Stimulated activated CD8-positive, alpha-beta memory T cell treated with anti-CD3 and anti-CD28 coated beads, Interleukin-2, amount 100 ng/mL, for 48 hours (primary cell): ENCODE measurements around the gene KIF21B.

ENCODE experiments used
- DNase-seq, 2 donors: peaks; one replicate each; pipeline ENCODE4 v3.0.0-alpha.2; 2020; ENCODE audit warnings: low read depth in 2 of 2

KIF21B gene

DNA sequence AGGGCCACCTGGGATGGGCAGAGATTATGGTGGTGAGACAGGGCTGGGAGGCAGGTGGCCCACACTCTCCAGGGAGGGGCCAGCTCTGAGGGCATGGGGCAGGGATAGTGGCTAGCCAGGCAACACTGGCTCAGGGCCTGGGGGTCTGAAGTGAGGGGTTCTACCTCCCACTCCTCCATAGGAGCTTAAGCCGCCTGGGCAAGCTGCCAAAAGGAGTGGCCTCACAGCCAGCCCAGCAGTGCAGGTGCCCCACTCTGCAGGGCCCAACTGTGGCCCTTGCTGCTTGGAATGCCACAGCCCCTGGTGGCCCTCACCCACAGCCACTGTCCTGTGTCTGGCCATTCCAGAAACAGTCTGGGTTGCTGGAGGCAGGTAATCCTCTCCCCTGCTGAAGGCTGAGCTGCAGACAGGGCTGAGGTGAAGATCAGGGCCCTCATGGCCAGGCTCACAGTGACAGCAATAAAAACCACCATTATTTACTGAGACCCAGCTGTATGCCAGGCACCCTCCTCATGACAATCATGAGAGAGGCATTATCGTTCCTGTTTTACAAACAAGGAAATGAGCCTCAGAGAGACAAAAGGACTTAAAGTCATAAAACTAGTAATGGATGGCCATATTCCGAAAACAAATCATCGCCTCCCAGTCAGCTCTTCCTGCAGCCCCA, 31.0 kb downstream of the KIF21B start:
- no peak for DNase-seq

DNA sequence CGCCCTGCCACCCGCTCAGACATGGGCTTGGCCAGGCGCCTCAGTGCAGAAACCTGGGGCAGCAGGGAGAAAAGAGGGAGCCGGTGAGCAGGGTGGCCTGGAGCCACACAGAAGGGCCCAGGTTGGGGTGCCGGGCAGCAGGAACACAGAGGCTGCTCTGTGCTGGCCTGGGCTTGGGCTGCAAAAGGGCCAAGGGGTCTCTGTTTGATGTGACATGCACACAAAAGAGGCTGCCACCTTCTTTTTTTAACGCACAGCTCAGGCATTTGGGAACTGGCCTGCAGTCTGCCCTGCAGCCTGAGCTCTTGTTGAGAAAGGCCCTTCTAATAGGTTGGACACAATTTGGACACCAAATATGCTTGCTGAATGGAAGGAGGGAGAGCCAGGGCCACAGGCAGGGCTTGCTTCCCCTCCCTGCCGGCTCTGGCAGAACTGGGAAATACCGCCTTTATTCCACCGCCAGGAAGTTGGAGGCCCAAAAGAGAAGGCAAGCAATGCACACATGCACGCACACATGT, 32.4 kb downstream of the KIF21B start:
- DNase-seq, result no peak

DNA sequence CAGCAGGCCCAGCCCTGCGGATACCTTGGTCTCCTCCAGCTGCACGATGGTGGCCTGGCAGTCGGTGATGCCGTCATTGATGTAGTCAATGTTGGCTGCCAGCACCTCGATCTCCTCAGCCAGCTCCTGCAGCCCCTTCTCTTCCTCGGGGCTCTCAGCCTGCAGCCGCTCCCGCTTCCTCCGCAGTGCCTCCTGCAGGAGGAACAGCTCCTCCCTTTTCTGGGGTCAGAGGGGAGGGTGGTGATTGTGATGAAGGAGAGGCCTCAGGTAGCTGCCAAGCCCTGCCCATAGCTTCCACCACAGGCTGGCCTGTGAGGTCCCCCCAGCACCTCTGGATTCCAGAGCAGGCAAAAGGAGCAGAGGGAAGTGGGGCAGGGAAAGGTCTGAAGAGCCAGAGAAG, 33.4 kb downstream of the KIF21B start:
- no peak for DNase-seq

DNA sequence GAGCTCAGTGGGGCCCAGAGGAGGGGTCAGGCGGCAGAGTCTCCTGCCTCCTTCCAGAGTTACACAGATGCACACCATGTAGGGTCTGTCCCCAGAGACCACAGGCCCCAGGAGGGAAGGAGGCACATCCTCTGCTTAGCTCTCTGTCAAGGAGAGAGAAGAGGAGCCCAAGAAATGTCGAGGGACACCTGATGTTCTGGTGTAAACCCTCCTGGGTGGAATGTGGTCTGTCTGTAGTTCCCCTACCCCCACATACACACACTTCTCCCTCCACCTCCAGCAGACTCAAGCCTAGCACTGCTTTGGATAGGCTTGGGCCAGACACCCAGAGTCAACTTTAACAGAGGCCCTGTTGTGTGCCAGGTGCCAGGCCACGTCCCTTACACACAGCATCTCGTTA, 34.2 kb downstream of the KIF21B start:
- no peak for DNase-seq

DNA sequence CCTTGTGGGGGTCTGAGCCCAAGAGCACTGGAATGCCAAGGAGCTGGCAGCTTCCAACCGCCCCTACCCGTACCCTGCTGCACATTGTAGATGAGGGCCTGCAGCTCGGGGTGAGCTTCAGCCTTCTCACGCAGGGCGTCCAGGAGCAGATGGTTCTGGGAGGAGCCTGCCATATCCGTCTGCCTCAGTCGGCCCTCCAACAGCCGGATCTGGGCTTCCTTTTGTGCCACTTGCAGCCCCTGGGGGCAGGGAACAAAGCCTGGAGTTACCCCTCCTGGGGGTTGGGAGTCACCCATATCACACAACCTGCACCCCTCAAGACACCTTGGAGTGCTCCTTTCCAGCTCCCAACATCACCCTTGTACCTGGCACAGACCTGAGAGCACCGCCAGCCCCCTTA, 34.8 kb downstream of the KIF21B start:
- DNase-seq, result no peak

DNA sequence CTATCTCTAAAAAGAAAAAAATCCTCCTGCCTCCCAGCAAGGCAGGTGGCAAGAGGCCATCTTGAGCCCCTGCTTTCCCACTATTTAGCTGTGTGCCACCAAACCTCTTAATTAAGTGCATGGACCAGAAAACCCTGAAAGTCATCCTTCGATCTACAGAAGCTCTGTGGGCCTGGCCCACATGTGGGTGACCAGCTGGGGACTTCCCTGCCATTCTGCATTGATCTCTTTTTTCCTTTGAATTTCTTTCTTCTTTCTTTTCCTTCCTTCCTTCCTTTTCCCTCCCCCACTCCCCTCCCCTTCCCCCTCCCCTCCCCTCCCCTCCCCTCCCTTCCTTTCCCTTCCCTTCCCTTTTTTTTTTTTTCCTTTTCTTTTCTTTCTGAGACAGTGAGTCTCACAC, 38.0 kb downstream of the KIF21B start:
- DNase-seq, result no peak

DNA sequence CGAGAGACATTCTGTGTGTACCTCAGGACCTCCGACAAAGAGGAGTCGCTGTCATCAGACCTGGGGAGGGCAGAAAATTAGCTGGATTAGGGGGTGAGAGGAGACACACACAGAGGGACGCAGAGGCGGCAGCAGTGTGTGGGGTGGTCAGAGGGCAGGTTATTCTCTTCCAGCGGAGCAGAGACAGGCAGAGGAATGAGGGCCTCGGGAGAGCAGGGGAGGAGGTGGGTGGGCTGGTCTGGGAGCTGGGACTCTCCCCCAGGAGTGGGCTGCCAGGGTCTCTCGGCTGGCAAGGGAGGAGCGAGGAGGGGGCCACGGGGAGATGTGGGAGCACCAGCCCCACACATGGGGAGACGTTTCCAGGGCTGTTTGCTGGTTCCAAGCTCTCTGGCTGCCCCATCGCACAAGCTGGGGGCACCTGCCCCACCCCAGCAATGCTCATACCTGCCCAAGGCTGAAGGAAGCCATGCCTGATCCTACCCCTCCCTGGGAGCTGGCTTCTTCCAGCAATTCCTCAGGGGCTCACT, 40.4 kb downstream of the KIF21B start:
- DNase-seq, result no peak

DNA sequence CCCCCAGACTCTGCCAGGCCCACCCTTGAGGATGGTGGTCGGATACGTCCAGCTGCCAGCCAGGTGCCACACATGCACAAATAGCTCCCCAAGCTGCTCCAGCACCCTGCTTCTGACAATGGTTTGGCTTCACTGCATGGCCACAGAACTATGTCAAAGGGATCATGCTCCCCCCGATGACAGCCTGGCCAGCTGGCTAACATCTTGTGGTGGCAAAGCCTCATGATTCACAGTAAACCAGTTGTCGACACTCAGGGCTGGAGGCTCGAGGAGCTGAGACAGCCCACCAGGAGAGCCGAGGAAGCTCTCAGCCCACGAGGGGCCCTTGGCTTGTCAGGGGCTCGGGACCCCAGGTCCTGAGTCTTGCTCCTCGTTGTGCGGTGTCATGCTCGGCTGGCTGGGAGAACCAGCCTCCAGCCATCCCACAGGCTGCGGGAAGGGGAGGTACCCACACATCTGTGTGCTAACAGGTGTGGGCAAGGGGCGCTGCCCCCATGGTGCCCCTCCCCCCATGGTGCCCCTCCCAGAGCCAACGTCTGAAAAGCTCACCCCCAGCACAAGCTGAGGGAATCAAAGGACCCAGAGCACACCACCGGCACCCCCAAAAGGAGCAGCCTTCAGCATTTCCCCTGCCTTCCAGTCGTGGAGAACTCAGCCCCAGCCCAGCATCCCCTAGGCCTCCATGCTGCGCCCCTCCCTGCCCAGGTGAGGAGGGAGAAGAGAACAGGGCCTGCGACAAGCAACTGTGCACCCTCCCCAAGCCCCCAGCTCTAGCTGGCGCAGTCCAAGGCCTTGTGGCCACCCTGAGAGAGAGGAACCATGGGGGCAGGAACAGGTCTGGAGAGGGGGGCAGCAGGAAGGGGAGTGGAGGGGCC, 41.2 kb downstream of the KIF21B start:
- DNase-seq, result no peak

DNA sequence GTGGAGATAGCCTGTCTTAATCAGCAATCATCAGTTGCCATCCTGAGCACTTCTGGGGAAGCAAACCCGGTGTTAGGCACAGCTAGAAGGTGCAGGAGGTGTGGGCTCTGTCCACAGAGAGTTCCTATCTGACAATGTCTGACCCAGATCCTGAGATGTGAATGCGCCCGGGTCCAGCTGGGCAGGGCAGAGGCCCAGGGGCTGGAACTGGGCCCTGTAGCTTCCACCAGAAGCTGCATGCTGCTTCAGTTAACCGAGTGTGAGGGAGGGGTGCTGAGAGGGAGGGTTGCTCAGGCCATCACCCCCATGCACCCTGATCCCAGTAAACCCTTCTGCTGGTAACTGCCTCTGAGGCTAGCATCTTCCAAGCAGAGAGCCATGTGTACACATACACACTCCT, 42.2 kb downstream of the KIF21B start:
- no peak for DNase-seq

DNA sequence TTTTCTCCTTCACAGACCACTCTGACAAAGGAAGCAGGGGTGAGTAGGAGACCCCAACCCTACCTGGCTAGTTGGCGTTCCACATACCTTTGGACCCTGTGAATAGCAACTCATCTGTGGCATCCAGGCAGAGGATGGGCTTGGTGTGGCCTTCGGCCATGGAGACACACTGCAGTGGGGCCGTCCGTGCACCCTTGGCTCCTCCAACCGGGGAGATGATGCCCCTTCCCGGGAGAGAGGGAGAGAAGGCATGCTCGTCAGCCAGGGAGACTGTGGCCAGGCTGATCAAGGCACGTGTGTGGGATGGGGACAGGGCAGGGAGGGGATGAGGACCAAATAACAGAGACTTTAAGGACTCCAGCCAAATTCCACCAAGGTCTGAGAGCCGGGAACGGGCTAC, 42.6 kb downstream of the KIF21B start:
- no peak for DNase-seq

DNA sequence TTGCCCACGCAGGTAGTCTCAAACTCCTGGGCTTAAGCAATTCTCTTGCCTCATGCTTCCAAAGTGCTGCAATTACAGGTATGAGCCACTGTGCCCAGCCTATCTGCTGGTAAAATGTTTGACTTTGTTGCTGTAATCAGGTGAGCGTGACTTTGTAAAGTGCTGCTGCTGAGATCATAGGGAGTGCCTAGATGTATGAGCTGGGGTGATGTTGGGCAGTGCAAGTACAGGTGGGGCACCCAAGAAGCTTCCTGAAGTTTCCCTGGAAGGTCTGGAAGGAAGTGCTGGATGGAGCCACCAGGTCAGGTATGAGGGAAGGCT, 43.1 kb downstream of the KIF21B start:
- no peak for DNase-seq

DNA sequence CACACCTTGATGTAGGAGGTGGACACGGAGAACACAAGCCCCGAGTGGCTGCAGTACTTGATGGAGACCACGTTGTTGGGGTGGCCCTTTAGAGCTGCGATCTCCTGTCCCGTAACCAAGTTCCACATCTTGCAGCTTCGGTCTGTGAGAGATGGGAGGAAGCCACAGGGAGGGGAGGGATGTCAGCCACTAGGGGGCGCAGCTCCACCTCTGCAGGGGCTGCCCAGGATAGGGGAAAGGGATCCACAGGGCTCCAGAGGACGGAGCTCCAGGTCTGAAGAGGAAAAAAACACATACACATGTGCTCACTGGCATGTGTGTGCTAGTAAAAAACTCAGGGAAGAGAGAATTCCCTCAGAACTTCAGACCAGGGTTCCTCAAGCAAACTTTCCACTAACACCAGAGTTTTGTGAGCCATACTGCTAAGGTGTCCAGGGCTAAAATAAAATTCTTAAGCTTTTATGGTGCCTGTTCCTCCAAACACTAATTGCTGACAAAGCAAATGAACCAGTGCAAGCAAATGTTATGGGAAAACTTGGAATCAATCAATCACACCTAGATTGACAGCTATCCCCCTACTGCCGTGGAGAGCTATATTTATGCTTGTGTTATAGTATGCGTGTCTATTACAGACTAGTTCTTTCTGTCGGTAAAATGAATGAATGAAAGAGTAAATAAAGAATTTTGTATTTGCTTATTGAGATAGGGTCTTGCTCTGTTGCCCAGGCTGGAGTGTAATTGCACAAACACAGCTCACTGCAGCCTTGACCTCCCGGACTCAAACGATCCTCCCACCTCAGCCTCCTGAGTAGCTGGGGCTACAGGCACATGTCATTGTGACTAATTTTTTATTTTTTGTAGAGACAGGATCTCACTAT, 43.7 kb downstream of the KIF21B start:
- peak; percentile 63 to 66 for DNase-seq

DNA sequence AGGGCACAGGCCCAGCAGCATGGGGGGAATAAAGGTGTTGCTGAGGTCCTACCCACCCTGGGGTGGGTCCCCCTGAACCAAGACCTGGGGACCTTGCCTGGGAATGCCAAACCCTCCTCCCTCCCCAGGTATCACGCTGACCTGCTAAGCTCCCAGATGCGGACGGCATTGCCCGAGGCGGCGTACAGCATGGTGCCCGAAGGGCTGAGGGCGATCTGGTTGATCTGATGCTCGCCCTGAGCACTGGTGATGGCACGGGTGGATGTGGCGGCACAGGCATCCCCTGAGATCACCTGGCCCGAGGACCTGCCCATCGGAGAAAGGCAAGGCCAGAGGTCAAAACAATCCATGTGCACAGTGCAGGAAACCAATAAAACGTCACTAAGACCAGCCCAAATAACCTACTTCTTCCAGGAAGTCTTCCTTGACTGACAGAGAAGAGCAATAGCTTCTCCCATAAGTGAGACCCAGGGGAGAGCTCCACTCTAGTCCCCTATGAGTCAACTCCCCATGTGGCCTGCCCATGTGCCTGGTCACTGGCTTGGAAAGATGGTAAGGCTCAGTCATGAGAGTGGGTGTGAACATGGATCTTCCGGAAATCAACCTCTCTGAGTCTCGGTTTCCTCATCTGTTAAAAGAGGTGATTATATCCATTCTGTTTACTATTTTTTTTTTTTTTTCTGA, 46.3 kb downstream of the KIF21B start:
- no peak for DNase-seq

DNA sequence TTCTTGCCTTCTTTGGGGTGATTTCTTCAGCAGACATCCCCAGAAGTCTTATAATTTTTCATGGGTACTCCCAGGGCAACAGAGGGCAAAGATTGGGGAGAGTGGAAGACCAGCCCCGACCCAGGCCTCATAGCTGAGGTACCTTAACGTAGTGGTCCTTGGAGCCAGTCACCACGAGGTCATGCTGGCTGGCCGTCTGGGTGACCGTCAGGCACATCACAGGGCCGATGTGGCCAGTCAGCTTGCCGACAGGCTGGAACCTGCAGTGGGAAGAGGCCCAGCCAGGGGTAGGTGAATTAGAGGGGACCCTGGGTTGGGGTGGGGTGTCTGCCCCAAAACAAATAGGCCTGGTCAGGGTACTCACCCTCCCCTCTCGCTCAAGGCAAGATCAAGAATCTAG, 46.9 kb downstream of the KIF21B start:
- no peak for DNase-seq

DNA sequence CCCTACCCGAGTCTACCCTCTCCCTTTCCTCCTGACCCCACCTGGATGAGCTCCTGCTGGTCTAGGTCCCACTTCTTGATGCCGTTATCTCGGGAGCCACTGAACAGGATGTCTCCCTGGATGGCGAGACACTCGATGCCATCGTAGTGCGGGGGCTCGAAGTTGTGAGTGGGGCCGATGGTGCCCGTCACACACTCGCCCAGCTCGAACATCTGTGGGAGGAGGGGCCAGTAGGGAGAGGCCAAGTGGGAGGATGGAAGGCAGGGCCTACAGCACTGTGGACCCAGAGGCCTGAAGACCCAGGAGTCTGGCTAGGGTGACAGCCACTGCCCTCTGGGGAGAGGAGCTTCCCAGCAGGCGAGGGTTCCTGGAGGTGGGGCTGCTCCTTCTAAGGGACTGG, 48.1 kb downstream of the KIF21B start:
- DNase-seq, result no peak

DNA sequence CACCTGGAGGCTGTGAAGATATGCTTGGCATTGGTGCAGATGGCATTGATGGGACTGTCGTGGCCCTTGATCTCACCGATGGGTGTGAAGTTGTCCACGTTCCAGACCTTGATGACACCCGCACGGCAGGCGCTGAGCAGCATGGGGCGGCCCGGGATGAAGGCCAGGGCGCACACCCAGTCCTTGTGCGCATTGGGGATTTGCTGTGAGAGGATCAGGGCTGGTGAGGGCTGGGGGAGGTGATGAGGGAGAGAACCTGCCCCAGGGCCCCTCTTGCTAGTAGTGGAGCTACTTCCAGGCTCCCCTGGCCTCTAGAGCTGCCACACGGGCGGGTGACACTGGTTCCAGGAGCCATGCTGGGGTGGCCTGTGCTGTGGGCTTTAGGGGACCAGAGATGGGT, 48.8 kb downstream of the KIF21B start:
- DNase-seq, result no peak

DNA sequence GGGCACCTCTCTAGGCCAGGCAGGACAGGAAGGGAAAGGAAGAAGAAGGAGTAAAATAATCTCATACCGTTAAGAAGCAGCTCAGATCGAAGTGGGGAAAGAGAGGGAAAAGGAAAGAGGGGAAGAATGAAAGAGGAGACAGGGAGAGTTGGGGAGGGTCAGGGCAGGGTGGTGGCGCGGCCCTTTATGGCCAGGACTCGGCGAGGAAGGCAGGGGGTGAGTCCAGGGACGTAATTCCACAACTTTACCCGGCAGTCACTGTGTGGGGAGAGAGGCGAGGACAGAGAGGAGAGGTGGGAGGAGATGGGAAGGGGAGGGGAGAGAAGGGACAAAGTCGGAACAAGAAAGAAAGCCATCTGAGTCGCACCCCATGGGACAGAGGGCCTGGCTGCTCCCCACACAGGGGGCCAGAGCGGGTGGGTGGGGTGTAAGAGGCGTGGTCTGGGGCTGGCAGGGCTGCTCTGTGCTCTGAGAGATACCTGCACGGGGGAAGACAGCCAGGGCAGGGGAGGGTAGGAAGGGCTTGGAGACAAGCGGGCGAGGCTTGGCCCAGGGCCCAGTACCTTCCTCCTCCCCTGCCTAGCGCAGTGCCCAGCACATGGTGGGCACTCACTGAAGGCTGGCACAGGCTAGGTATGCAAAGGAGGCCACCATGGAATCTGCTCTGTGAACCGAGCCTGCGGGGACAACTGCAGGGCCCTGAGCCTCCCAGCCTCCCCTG, 49.4 kb downstream of the KIF21B start:
- DNase-seq, result no peak

DNA sequence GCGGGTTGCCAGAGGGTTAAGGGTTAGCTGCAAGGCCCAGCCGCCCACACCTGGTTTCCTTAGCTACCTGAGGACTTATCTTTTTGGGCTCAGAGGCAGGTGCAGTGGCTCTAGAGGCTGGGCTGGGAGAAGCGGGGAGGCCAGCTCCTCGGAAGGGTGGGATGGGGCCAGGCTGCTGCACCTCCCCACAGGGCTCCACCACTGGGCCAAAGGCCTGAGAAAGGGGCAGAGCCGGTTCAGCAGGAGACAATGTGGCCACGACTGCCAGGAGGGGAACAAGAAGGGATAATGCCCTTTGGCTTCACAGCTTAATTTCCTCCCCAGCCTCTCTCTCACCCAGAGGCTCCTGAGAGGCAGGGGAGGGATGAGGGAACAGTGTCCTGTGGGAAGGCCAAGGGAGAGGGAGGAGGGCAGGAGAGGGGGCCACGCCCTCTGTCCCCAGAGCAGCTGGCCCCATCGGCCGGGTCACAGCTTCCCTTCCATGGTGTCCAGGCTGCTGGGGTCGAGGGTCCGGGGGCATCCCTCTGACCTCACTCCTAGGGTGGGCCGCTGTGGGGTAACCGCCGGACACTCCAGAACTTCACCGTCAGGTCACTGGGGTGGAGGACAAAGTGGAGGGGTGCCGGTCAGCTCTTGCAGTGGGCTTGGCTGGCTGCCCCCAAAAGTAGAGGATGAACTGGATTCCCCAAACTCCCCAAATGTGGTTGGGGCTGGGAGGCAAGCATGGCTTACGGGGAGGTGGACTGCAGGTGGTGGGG, 50.4 kb downstream of the KIF21B start:
- no peak for DNase-seq

DNA sequence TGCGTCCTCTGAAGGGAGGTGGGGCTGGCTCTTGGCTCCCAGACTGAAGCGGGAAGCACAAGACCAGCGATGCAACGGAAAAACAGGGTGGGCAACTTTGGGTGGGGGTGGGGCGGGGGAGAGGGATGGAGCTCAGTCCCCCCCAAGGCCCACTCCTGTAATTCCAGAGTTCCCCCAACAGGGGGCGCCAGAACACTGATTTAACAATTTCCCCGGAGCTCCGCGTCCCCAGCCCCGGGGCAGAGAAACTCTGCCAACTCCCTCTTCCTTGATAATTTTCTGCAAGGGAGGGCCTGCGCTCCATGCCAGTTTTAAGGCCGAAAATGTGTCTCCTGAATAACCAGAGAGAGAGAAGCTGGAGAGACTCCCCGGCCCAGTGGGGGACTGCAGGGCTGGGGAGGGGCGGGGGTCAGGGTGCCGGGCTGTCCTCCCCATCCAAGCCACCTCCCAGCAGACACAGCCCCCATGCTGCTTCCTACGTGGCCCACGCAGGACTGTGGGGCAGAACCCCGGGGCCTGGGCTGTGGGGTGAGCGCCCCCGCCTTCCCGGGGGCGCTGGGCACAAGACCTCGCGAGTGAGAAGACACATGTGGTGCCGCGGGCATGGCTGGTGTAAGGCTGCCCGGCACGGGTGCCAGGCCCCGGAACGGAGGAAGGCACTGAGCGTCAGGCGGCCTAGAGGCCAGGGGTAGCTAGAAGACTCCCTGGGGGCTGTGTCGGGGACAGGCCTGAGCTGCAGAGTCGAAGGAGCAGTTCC, 51.4 kb downstream of the KIF21B start:
- DNase-seq, result peak; percentile 41 to 45
